ENCODE measurements around the gene DPP3.

Gene DPP3

GRCh38 chr11:66476173-66476840, 3.9 kb upstream of the DPP3 start:
- H3K4me3 ChIP-seq (ENCODE audit: low read depth, low read length): no peak overlapping the region
- H3K36me3 ChIP-seq (ENCODE audit: control insufficient read depth, insufficient read depth, low read length): peaks cover 5% of the 10 kb centered on the region
- no peaks in the 10 kb centered on the region for H3K9me3 ChIP-seq (ENCODE audit: control insufficient read depth, insufficient read depth, low read length)
- no peak overlapping the region for H3K9ac ChIP-seq (ENCODE audit: low read depth, low read length)
- H3K27me3 ChIP-seq (ENCODE audit: control insufficient read depth, insufficient read depth, low read length): no peaks in the 10 kb centered on the region
- no peaks in the 10 kb centered on the region for H3K4me1 ChIP-seq (ENCODE audit: control insufficient read depth, insufficient read depth, low read length)

- Histone ChIP-seq H3K27me3 (ENCODE audit: control insufficient read depth, insufficient read depth, low read length) (no peaks in the 10 kb centered on the region), H3K9ac (ENCODE audit: low read depth, low read length) (no peak overlapping the region), H3K36me3 (ENCODE audit: control insufficient read depth, insufficient read depth, low read length) (peaks cover 5% of the 10 kb centered on the region), H3K4me1 (ENCODE audit: control insufficient read depth, insufficient read depth, low read length) (no peaks in the 10 kb centered on the region), H3K4me3 (ENCODE audit: low read depth, low read length) (no peak overlapping the region), H3K9me3 (ENCODE audit: control insufficient read depth, insufficient read depth, low read length) (no peaks in the 10 kb centered on the region)
These were observed 3.4 kb upstream of the DPP3 start for GRCh38 chr11:66476841-66477251.

DNA sequence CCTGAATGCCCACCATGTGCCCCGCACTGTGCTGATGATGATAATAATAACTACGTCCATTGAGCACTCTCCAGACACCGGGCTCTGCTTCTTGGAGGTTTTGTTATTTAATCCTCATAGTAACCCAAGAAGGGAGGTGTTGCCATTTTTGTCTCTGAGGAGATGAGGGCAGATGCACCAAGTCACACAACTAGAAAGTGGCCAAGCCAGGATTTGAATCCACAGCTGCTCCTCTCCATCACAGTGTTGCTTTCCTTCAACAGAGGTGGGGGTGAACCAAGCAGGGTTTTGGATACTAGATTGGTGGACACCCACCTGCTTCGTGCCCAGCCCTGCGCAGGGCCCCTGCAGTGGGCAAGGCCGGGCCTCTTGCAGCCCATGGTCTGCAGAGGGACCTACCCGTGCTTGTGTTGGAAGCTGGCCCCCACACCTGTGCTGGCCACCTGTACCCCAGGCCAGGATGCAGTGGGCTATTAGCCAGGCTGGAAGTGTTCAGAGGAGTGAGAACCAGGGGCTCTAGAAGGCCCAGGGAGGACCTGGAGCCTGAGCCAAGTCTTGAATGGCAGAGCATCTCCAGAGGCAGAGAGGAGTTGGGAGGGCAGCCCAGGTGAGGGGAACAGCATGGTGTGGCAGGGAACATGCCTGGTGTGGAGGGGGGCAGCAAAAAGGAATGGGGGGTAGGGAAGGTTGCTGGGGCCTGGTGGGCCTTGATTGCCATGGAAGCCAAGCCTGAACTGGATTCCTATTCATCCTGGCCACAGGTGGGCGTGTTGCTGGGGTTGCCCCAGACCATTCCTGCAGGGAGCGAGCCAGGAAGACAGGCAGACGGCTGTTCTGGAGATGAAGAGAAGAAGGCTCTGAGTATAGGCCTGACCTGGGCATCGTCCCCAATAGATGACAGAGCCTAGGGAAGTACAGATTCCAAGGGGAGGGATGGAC, 2.7 kb upstream of the DPP3 start:
- no peak overlapping the region for H3K4me3 ChIP-seq (ENCODE audit: low read depth, low read length)
- no peaks in the 10 kb centered on the region for H3K4me1 ChIP-seq (ENCODE audit: control insufficient read depth, insufficient read depth, low read length)
- H3K36me3 ChIP-seq (ENCODE audit: control insufficient read depth, insufficient read depth, low read length): peaks cover 5% of the 10 kb centered on the region
- H3K27me3 ChIP-seq (ENCODE audit: control insufficient read depth, insufficient read depth, low read length): no peaks in the 10 kb centered on the region
- no peak overlapping the region for H3K9ac ChIP-seq (ENCODE audit: low read depth, low read length)
- no peaks in the 10 kb centered on the region for H3K9me3 ChIP-seq (ENCODE audit: control insufficient read depth, insufficient read depth, low read length)

DNA sequence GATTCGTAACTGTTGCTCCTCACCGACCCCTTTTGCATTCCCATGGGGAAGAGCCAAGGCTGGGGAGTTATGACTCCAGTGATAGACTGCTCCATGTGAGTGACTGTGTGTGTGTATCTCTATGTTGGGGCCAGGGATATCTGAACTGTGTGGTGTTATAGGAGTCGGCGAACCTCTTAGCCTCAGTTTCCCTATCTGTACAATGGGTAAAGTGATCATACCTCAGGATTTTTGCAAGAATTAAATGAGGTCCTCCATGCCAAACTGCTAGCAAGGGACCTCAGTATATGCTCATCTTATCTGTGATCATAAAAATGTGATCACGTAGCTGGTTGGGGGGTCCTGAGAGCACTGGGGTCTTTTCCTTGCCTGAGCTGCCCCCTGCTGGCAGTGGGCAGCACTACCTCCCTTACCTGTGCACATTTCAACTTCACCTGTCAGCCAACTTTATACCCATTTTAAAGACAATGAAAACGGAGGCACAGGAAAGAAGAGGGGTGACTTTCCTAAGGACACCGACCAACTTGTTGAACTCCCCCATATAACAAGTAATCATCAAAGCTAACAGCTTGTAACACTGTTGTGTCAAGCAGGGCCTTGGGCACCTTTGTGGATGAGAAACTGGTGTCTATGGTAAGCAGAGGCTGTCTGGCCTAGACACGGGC, 1.4 kb upstream of the DPP3 start:
- H3K9me3 ChIP-seq (ENCODE audit: control insufficient read depth, insufficient read depth, low read length): no peaks in the 10 kb centered on the region
- peak overlapping the region; percentile 77 for H3K9ac ChIP-seq (ENCODE audit: low read depth, low read length)
- H3K27me3 ChIP-seq (ENCODE audit: control insufficient read depth, insufficient read depth, low read length): no peaks in the 10 kb centered on the region
- peaks cover 5% of the 10 kb centered on the region for H3K36me3 ChIP-seq (ENCODE audit: control insufficient read depth, insufficient read depth, low read length)
- peak overlapping the region; percentile 80 for H3K4me3 ChIP-seq (ENCODE audit: low read depth, low read length)
- H3K4me1 ChIP-seq (ENCODE audit: control insufficient read depth, insufficient read depth, low read length): no peaks in the 10 kb centered on the region

GRCh38 chr11:66479394-66480116, 679 bp upstream of the DPP3 start:
- H3K36me3 ChIP-seq (ENCODE audit: control insufficient read depth, insufficient read depth, low read length): peaks cover 5% of the 10 kb centered on the region
- H3K27me3 ChIP-seq (ENCODE audit: control insufficient read depth, insufficient read depth, low read length): no peaks in the 10 kb centered on the region
- H3K4me1 ChIP-seq (ENCODE audit: control insufficient read depth, insufficient read depth, low read length): no peaks in the 10 kb centered on the region
- H3K4me3 ChIP-seq (ENCODE audit: low read depth, low read length): peak overlapping the region; percentile 80
- H3K9ac ChIP-seq (ENCODE audit: low read depth, low read length): peak overlapping the region; percentile 77
- no peaks in the 10 kb centered on the region for H3K9me3 ChIP-seq (ENCODE audit: control insufficient read depth, insufficient read depth, low read length)

DNA sequence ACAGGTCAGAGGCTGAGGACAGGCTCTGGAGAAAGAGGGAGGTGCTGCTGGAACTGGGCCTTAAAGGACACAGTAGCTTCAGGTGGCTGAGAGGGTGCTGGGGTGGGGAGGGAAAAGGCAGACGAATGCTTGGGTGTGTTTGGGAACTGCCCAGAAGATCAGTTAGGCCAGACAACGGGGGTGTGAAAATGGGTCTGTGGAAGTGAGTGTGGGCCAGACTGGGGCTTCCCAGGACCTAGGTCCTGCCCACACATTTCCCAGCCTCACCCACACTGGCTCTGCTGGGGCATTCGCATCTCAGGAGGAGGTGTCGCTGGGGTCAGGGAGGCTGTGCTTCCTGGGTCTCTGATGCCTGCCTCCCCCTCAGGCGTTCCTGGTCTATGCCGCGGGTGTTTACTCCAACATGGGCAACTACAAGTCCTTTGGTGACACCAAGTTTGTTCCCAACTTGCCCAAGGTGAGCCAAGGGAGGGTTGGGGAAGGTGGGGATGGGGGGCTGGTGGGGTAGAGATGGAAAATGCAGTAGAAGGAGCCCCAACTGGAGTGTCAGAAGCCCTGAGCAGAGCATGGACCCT, 4.7 kb downstream of the DPP3 start:
- Histone ChIP-seq H3K4me1 (ENCODE audit: control insufficient read depth, insufficient read depth, low read length) (no peaks in the 10 kb centered on the region), H3K9me3 (ENCODE audit: control insufficient read depth, insufficient read depth, low read length) (no peaks in the 10 kb centered on the region), H3K4me3 (ENCODE audit: low read depth, low read length) (no peak overlapping the region), H3K27me3 (ENCODE audit: control insufficient read depth, insufficient read depth, low read length) (no peaks in the 10 kb centered on the region), H3K36me3 (ENCODE audit: control insufficient read depth, insufficient read depth, low read length) (peaks cover 10% of the 10 kb centered on the region), H3K9ac (ENCODE audit: low read depth, low read length) (no peak overlapping the region)

- peaks cover 3% of the 10 kb centered on the region for H3K4me1 ChIP-seq (ENCODE audit: control insufficient read depth, insufficient read depth, low read length)
- H3K4me3 ChIP-seq (ENCODE audit: low read depth, low read length): no peak overlapping the region
- H3K36me3 ChIP-seq (ENCODE audit: control insufficient read depth, insufficient read depth, low read length): peaks cover 21% of the 10 kb centered on the region
- no peaks in the 10 kb centered on the region for H3K27me3 ChIP-seq (ENCODE audit: control insufficient read depth, insufficient read depth, low read length)
- H3K9me3 ChIP-seq (ENCODE audit: control insufficient read depth, insufficient read depth, low read length): no peaks in the 10 kb centered on the region
- H3K9ac ChIP-seq (ENCODE audit: low read depth, low read length): no peak overlapping the region
These were observed 8.7 kb downstream of the DPP3 start for GRCh38 chr11:66488957-66489356.

DNA sequence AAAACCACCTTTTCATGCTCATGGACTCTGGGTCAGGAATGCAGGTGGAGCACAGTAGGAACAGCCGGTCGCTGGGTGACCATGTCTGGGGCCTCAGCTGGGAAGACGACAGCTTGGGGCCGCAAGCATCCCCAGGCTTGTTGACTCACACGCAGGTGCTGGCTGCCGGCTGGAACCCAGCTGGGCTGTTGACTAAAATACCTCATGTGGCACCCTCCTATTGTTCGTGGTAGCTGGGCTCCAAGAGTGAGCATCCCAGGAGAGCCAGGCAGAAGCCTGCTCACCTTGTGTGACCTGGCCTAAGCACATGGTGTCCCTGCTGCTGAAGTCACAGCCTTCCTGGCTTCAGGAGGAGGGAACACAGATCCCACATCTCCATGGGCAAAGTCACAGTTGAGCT, 9.4 kb downstream of the DPP3 start:
- Histone ChIP-seq H3K27me3 (ENCODE audit: control insufficient read depth, insufficient read depth, low read length) (no peaks in the 10 kb centered on the region), H3K4me3 (ENCODE audit: low read depth, low read length) (no peak overlapping the region), H3K9me3 (ENCODE audit: control insufficient read depth, insufficient read depth, low read length) (no peaks in the 10 kb centered on the region), H3K4me1 (ENCODE audit: control insufficient read depth, insufficient read depth, low read length) (peaks cover 3% of the 10 kb centered on the region), H3K36me3 (ENCODE audit: control insufficient read depth, insufficient read depth, low read length) (peaks cover 25% of the 10 kb centered on the region), H3K9ac (ENCODE audit: low read depth, low read length) (no peak overlapping the region)

DNA sequence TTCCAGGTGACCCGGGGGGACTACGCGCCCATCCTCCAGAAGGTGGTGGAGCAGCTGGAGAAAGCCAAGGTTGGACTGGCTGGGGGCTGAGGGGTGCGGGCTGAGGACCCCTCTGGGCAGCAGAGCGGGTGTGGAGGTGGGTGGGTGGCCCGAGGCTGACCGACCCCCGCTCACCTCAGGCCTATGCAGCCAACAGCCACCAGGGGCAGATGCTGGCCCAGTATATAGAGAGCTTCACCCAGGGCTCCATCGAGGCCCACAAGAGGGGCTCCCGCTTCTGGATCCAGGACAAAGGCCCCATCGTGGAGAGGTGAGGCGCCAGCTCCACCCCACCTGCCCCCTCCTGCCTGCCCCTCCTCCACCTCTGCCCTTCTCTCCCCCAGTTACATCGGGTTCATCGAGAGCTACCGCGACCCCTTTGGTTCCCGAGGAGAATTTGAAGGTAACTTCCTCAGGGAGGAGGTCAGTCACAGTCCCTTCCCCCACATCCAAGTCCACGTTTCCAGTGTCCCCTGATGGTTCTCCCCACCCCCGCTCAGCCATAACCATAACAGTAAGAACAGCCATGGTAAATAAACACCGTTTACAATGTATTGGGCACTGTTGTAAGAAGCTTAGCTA, 11.2 kb downstream of the DPP3 start:
- no peaks in the 10 kb centered on the region for H3K27me3 ChIP-seq (ENCODE audit: control insufficient read depth, insufficient read depth, low read length)
- no peak overlapping the region for H3K9ac ChIP-seq (ENCODE audit: low read depth, low read length)
- peaks cover 3% of the 10 kb centered on the region for H3K4me1 ChIP-seq (ENCODE audit: control insufficient read depth, insufficient read depth, low read length)
- peaks cover 22% of the 10 kb centered on the region for H3K36me3 ChIP-seq (ENCODE audit: control insufficient read depth, insufficient read depth, low read length)
- H3K9me3 ChIP-seq (ENCODE audit: control insufficient read depth, insufficient read depth, low read length): no peaks in the 10 kb centered on the region
- no peak overlapping the region for H3K4me3 ChIP-seq (ENCODE audit: low read depth, low read length)

GRCh38 chr11:66492161-66492865, 12.1 kb downstream of the DPP3 start:
- H3K36me3 ChIP-seq (ENCODE audit: control insufficient read depth, insufficient read depth, low read length): peaks cover 30% of the 10 kb centered on the region
- H3K4me3 ChIP-seq (ENCODE audit: low read depth, low read length): no peak overlapping the region
- no peaks in the 10 kb centered on the region for H3K27me3 ChIP-seq (ENCODE audit: control insufficient read depth, insufficient read depth, low read length)
- H3K9ac ChIP-seq (ENCODE audit: low read depth, low read length): no peak overlapping the region
- H3K9me3 ChIP-seq (ENCODE audit: control insufficient read depth, insufficient read depth, low read length): no peaks in the 10 kb centered on the region
- H3K4me1 ChIP-seq (ENCODE audit: control insufficient read depth, insufficient read depth, low read length): peaks cover 3% of the 10 kb centered on the region
